Measurements from ENCODE around the gene BMPER.

The BMPER gene

DNA sequence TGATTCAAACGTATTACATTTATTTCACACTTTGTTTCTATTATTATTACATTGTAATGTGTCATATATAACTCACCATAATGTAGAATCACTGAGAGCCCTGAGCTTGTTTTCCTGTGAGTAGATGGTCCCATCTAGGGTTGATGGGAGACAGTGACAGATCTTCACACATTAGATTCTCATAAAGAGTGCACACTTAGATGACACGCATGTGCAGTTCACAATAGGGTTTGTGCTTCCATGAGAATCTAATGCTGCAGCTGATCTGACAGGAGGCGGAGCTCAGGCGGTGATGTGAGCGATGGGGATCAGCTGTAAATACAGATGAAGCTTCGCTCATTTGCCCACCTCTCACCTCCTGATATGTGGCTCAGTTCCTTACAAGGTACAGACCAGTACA, 36.1 kb downstream of the BMPER start:
- Mint-ChIP-seq H3K9me3 (no peaks in the 10 kb centered on the region), H3K4me1 (ENCODE audit: low read depth in 2 of 2) (no peaks in the 10 kb centered on the region), H3K4me3 (no peak overlapping the region), H3K27ac (no peak overlapping the region), H3K27me3 (peaks cover 14 to 19% of the 10 kb centered on the region in 2 donors), H3K36me3 (ENCODE audit: insufficient read depth) (no peaks in the 10 kb centered on the region)
- ATAC-seq (replicated peaks) (no peak), DNase-seq (no peak)

DNA sequence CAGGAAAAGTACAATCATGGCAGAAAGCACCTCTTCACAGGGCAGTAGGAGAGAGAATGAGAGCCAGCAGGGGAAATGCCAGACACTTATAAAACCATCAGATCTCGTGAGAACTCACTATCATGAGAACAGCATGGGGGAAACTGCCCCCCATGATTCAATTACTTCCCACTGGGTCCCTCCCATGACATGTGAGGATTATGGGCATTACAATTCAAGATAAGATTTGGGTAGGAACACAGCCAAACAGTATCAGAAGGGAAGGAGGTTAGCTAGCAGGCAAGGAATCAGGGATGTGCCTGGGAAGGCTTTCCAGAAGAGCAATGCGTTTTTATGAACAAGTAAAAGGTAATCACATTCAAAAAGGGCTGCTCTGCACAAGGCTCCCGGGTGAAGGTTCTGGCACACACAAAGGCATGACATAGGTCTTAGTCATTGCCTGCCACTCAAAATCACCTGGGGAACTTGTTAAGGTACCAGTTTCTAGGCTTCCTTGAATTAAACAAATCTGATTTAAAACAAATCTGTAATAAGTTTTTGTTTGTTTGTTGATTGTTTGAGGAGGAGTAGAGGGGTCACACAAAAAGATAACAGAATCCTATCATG, 40.9 kb downstream of the BMPER start:
- Mint-ChIP-seq H3K27ac (no peak overlapping the region), H3K27me3 (peaks cover 17 to 23% of the 10 kb centered on the region in 2 donors), H3K9me3 (no peaks in the 10 kb centered on the region), H3K4me3 (no peak overlapping the region), H3K36me3 (ENCODE audit: insufficient read depth) (no peaks in the 10 kb centered on the region), H3K4me1 (ENCODE audit: low read depth in 2 of 2) (no peaks in the 10 kb centered on the region)
- no peak for DNase-seq
- ATAC-seq (replicated peaks) = no peak

DNA sequence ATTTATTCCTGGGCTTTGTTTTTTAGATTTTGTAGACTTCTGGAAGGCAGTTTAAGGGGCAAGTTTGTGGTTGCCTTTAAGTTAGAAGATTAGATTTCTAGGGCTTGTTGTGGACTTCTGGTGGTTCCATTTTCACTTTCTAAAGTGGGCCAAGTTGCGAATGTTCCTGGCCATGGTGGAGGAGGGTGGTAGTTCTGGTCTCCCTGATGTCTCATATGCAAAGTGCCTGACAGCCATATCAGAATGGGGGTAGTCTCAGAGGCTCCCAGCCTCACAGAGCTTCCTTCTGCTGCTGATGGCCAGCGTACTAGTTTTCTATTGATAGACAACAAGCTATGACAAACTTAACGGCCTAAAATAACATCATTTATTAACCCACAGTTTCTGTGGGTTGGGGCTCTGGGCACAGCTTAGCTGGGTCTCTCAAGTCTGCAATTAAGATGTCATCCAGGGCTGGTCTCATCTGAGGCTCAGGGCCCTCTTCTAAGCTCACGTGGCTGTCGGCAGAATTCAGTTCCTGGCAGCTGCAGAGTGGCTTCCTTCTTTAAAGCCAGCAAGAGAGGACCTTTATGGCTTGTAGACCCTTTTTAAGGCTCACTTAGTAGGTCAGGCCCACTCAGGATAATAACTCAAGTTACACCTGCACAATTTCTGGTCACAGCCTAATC, 44.8 kb downstream of the BMPER start:
- DNase-seq = no peak

DNA sequence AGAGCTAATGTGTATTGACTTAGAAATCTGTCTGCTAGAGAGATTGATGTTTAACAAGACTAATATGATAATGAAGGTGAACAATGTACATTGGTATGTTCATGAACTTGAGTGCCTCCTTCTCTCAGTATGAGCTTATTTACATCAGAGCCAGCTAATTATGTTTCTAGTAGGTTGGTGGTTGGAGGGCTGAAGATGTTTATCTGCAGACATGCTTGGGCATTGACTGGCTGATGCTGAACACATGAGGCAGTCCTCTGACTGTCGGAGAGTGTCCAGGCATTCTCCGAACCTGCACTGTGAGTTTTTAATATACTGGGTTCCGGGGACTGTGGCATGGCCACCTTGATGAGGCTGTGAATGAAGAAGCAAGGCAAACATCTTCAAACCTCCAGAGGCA, 47.5 kb downstream of the BMPER start:
- no peak overlapping the region for H3K4me3 Mint-ChIP-seq
- no peaks in the 10 kb centered on the region for H3K4me1 Mint-ChIP-seq (ENCODE audit: low read depth in 2 of 2)
- no peaks in the 10 kb centered on the region for H3K9me3 Mint-ChIP-seq
- no peak overlapping the region for H3K27ac Mint-ChIP-seq
- H3K27me3 Mint-ChIP-seq = peaks cover 12 to 34% of the 10 kb centered on the region in 2 donors
- ATAC-seq (replicated peaks) = no peak
- no peak for DNase-seq
- no peaks in the 10 kb centered on the region for H3K36me3 Mint-ChIP-seq (ENCODE audit: insufficient read depth)

More for the DNA sequence above, 44.8 kb downstream of the BMPER start:
- Mint-ChIP-seq H3K4me3 (no peak overlapping the region), H3K27ac (no peak overlapping the region), H3K9me3 (no peaks in the 10 kb centered on the region), H3K4me1 (ENCODE audit: low read depth in 2 of 2) (no peaks in the 10 kb centered on the region), H3K36me3 (ENCODE audit: insufficient read depth) (no peaks in the 10 kb centered on the region), H3K27me3 (peaks cover 14 to 33% of the 10 kb centered on the region in 2 donors)
- ATAC-seq (replicated peaks) = no peak

DNA sequence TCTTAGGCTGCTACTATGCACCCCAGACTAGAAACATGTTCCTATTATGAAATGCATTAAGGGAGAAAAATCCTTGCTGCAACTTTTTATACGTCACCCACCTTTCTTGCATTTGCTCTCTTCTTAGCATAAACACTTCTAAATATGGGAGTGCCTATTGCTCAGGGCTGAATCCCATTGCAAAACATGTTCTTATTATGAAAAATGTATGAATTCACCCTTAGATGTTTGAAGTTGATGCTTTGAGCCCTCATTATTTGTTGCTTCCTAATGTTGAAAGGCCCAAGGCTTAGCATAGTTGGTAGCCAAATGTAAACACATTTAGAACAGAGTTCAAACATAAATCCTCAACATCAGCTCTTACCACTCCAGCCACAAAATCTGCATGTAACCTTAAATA, 52.8 kb downstream of the BMPER start:
- Mint-ChIP-seq H3K4me1 (ENCODE audit: low read depth in 2 of 2) (no peaks in the 10 kb centered on the region), H3K36me3 (ENCODE audit: insufficient read depth) (no peaks in the 10 kb centered on the region), H3K27me3 (peaks cover 7 to 25% of the 10 kb centered on the region in 2 donors), H3K27ac (no peak overlapping the region), H3K9me3 (peaks cover 0 to 2% of the 10 kb centered on the region in 2 donors), H3K4me3 (no peak overlapping the region)
- no peak for DNase-seq
- ATAC-seq (replicated peaks) = no peak

DNA sequence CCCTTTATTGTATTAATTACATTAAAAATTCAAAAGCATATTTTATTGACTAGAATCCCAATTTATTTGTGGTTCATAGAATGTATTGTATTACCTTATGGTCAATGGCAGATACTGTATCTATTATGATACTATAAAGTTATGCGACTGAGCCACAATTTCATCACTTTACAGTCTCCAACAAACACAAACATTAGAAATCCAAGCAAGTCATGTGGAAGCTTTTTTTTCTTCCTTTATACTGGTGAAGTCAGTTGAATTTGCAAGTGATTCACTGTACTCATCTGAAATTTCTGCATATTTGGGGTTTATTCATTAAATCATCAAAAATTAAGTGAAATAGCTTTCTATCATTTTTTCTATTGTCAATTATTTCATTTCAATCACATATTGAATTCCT, 54.3 kb downstream of the BMPER start:
- Mint-ChIP-seq H3K4me3 (no peak overlapping the region), H3K27ac (no peak overlapping the region), H3K36me3 (ENCODE audit: insufficient read depth) (no peaks in the 10 kb centered on the region), H3K9me3 (peaks cover 0 to 2% of the 10 kb centered on the region in 2 donors), H3K27me3 (peaks cover 7 to 25% of the 10 kb centered on the region in 2 donors), H3K4me1 (ENCODE audit: low read depth in 2 of 2) (no peaks in the 10 kb centered on the region)
- ATAC-seq (replicated peaks) = no peak
- DNase-seq = no peak

DNA sequence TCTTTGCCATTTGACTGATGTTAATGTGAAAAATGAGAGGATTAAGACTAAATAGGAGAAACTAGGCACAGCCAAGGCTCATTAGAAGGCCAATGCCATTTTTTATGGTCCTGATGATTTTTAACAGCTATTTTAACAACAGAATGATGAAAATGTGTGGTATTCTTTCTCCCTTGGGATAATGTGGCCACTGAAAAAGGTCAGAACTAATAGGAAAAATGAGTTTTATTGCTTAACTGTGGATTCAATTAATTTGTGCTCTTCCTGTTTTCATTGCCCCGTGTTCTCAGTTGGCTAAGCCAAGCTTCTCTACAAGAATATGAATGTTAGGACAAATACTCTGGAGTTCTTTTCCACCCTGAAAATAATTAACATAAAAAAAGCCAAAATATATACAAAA, 56.6 kb downstream of the BMPER start:
- no peaks in the 10 kb centered on the region for H3K4me1 Mint-ChIP-seq (ENCODE audit: low read depth in 2 of 2)
- no peak for DNase-seq

DNA sequence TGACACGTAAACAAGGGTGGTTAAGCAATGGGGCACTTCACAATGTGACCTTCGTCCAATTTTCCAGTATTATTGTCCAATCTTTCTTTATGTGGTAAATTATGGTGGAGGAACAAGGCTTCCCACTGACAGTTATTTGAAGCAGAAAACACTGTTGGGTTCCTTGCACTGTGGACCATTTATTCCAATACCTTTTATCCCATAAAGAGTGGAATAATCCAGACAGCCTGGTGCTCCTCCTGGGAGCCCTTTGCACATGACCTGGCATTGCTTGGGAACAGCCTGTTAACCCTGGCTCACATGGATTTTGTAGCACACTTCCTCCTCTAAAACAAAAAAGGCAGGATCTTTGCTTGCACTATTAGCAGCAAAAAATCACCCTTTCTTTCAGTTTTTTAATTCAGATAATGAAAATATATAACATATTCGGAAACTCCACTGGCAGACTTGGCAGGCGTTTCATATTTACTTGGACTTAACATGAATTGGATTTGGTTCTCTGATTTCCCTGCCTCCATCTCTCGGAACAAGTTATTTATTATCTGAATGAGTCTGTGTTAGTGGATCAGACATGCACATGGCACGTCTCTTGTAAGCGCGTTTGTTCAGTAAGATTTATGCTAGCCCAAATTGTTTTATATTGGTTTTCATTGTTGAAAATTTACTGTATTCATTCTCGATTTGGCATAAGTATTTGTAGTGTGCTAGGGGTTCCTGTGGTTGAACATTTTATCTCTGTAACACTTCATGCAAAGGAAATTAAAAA, 59.3 kb downstream of the BMPER start:
- no peaks in the 10 kb centered on the region for H3K36me3 Mint-ChIP-seq (ENCODE audit: insufficient read depth)
- no peak overlapping the region for H3K4me3 Mint-ChIP-seq
- peaks cover 0 to 14% of the 10 kb centered on the region in 2 donors for H3K27me3 Mint-ChIP-seq
- H3K9me3 Mint-ChIP-seq = no peaks in the 10 kb centered on the region
- ATAC-seq (replicated peaks) (no peak), DNase-seq (no peak)
- no peak overlapping the region for H3K27ac Mint-ChIP-seq
- H3K4me1 Mint-ChIP-seq (ENCODE audit: low read depth in 2 of 2) = no peaks in the 10 kb centered on the region

More for the DNA sequence above, 56.6 kb downstream of the BMPER start:
- no peak for ATAC-seq (replicated peaks)
- Mint-ChIP-seq H3K36me3 (ENCODE audit: insufficient read depth) (no peaks in the 10 kb centered on the region), H3K9me3 (peaks cover 0 to 2% of the 10 kb centered on the region in 2 donors), H3K27ac (no peak overlapping the region), H3K4me3 (no peak overlapping the region), H3K27me3 (peaks cover 0 to 14% of the 10 kb centered on the region in 2 donors)

DNA sequence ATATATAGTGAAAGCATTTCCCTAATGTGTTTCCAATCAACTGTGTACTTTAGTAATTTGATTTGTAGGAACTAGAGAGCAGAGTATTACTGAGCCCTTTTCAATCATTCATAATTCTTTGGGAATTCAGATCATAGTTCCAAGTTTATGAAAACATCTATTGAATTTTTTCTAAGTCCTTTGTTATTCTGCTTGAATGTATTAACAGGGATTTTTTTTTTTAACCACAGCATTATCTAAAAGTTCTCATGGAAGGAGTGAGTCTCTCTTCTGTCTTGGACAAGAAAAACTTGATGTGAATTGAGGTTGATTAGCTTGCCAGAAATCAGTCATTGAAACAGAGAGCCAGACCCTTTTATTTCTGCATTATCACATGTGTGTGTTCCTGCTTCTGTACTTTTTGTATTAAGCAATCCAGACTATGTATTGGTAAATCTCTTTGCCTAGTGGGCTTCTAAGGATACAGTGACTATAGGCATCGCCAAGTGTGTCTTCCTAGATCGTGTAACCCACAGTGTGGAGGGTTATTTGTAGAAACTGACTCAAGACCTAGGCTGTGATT, 59.9 kb downstream of the BMPER start:
- Mint-ChIP-seq H3K4me1 (ENCODE audit: low read depth in 2 of 2) (no peaks in the 10 kb centered on the region), H3K27ac (no peak overlapping the region), H3K4me3 (no peak overlapping the region), H3K9me3 (no peaks in the 10 kb centered on the region), H3K36me3 (ENCODE audit: insufficient read depth) (no peaks in the 10 kb centered on the region), H3K27me3 (peaks cover 0 to 14% of the 10 kb centered on the region in 2 donors)
- DNase-seq (no peak), ATAC-seq (replicated peaks) (no peak)

DNA sequence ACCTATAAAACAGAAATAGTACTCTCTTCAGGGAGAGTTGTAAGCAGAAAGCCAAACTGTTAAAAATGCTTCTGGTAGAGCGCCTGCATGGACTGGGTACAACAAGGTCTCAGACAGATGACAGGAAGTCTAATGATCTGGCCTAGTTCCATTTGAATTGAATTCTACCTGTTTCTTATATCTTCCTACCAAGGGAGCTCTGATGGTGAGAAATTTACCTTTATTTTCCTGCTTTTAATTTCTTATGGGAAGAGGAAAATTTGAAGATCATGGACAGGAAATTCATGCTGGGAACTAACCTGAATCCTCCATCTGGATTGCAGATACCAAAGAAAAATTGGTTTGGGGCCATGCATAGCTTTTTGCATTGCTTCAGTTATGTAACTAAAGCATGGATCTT, 63.3 kb downstream of the BMPER start:
- H3K27ac Mint-ChIP-seq = no peak overlapping the region

DNA sequence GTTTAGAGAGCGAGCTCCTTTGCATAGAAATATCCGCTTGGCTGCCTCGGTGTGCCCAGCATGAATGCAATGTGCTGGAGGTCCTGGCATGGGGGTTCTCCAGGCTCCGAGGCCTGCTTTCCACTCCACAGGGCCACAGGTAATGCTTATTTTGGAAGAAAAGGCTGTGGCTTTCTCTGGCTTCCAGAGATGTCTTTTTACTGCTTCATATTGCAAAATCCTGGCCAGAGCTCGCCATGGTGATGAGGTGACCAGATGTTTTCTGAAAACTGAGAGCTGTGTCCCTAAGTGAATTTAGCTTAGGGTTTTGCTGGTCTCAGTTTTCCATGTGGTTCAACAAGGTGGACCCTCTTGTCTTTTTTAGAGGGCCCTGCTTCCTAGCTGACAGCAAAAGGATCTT, 65.2 kb downstream of the BMPER start:
- no peak for ATAC-seq (replicated peaks)
- H3K27ac Mint-ChIP-seq = no peak overlapping the region

More for the DNA sequence above, 63.3 kb downstream of the BMPER start:
- H3K27me3 Mint-ChIP-seq = peaks cover 10 to 11% of the 10 kb centered on the region in 2 donors
- no peaks in the 10 kb centered on the region for H3K36me3 Mint-ChIP-seq (ENCODE audit: insufficient read depth)
- no peak overlapping the region for H3K4me3 Mint-ChIP-seq
- ATAC-seq (replicated peaks) (no peak), DNase-seq (no peak)
- no peaks in the 10 kb centered on the region for H3K9me3 Mint-ChIP-seq
- H3K4me1 Mint-ChIP-seq (ENCODE audit: low read depth in 2 of 2) = no peaks in the 10 kb centered on the region

DNA sequence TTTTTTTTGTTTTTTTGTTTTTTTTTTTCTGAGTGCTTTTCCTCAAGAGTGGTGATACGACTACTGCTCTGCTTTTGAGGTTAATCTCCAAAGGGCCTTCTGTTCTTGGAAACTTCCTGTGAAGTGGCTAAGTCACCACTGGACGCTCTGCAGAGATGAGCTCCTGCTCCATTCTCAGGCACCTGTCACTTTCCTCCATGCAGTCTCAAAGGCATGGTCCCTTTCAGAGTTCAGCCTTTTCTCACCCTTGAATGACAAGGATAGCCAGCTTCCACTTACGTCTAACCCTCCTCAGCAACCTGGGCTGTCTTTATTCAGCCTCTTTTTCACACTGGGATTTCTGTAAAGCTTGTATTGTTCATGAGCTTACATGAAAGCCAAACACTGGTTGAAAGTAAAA, 65.8 kb downstream of the BMPER start:
- no peaks in the 10 kb centered on the region for H3K36me3 Mint-ChIP-seq (ENCODE audit: insufficient read depth)
- H3K27ac Mint-ChIP-seq = no peak overlapping the region
- DNase-seq = no peak
- H3K9me3 Mint-ChIP-seq = no peaks in the 10 kb centered on the region
- H3K4me3 Mint-ChIP-seq = no peak overlapping the region
- no peaks in the 10 kb centered on the region for H3K4me1 Mint-ChIP-seq (ENCODE audit: low read depth in 2 of 2)
- peaks cover 10 to 29% of the 10 kb centered on the region in 2 donors for H3K27me3 Mint-ChIP-seq
- ATAC-seq (replicated peaks) = no peak

More for the DNA sequence above, 65.2 kb downstream of the BMPER start:
- no peaks in the 10 kb centered on the region for H3K4me1 Mint-ChIP-seq (ENCODE audit: low read depth in 2 of 2)
- no peaks in the 10 kb centered on the region for H3K9me3 Mint-ChIP-seq
- H3K27me3 Mint-ChIP-seq = peaks cover 10 to 27% of the 10 kb centered on the region in 2 donors
- no peak overlapping the region for H3K4me3 Mint-ChIP-seq
- no peak for DNase-seq
- H3K36me3 Mint-ChIP-seq (ENCODE audit: insufficient read depth) = no peaks in the 10 kb centered on the region

DNA sequence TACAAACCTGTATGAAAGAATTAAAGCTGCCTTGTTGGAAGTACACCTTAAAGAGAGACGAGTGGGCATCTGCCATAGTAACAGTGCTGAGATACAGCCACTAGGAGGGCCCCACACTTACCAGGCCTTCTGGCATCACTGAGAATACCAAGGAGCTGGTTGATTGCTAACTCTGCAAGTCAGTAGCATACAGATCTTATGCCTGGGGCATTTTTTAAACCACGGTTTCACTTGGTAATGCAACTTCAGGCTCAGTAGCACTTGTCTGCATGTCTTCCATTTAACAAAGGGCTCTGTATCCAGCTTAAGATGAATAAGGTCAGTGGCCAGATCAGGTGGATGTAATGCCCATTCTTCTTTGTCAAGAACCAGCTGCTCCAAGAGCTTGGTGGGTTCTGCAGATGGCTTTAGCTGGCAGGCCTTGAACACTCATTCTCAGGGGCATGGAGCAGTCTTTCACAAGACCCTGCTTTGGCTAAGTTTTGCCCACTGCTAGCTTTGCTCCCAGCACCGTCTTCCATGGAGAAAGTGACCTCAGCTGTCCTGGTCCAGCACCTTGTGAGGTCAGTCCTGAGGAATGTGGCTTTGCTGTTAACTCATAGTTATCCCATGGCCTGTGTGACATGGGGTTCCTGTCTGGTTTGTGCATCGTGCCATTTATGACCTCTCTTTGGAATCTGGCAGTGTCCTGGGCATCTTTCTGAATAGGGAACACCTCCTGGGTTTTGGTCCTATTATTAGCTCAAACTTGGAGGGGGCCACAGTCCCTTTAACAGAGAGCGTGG, 68.1 kb downstream of the BMPER start:
- DNase-seq (no peak), ATAC-seq (replicated peaks) (no peak)
- Mint-ChIP-seq H3K4me1 (ENCODE audit: low read depth in 2 of 2) (no peaks in the 10 kb centered on the region), H3K9me3 (no peaks in the 10 kb centered on the region), H3K27ac (no peak overlapping the region), H3K4me3 (no peak overlapping the region), H3K36me3 (ENCODE audit: insufficient read depth) (no peaks in the 10 kb centered on the region), H3K27me3 (peaks cover 10 to 35% of the 10 kb centered on the region in 2 donors)
